ENCODE data around the gene GLDN.
"Not testable (repeated sequence)": the region's sequence is repeated elsewhere in the genome, so short reads cannot be mapped to it uniquely, and the experiment has no call there.

The GLDN gene

GRCh38 chr15:51443282-51443914 is 101.9 kb downstream of the GLDN start:
- no peak for DNase-seq (ENCODE audit: low read depth in 2 of 3, low spot score in 2 of 3)

DNA sequence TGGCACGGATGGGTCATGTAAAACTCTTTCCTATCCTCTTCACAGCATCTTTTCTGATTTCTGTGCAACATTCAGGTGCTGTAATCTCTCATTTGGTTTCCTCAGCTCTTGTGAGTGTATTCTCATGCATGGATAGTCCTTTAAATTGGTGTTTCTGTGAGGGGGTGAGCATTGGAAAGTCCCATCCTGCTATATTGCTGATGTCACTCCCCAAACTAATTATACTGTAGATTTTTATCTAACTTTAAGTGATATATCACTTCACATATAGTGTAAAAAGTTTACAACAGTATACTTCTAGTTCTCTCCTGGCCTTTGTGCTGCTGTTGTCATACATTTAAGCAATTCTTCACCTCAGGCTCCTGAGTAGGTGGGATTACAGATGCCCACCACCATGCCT is 102.7 kb downstream of the GLDN start:
- no peak for DNase-seq (ENCODE audit: low read depth in 2 of 3, low spot score in 2 of 3)

GRCh38 chr15:51444807-51445206 is 103.4 kb downstream of the GLDN start:
- DNase-seq (ENCODE audit: low read depth in 2 of 3, low spot score in 2 of 3) = no peak

- not testable (repeated sequence) for DNase-seq (ENCODE audit: low read depth in 2 of 3, low spot score in 2 of 3)
Measured at GRCh38 chr15:51446029-51446744, 104.7 kb downstream of the GLDN start.

GRCh38 chr15:51447855-51448621 is 106.6 kb downstream of the GLDN start:
- no peak for DNase-seq (ENCODE audit: low read depth in 2 of 3, low spot score in 2 of 3)

DNA sequence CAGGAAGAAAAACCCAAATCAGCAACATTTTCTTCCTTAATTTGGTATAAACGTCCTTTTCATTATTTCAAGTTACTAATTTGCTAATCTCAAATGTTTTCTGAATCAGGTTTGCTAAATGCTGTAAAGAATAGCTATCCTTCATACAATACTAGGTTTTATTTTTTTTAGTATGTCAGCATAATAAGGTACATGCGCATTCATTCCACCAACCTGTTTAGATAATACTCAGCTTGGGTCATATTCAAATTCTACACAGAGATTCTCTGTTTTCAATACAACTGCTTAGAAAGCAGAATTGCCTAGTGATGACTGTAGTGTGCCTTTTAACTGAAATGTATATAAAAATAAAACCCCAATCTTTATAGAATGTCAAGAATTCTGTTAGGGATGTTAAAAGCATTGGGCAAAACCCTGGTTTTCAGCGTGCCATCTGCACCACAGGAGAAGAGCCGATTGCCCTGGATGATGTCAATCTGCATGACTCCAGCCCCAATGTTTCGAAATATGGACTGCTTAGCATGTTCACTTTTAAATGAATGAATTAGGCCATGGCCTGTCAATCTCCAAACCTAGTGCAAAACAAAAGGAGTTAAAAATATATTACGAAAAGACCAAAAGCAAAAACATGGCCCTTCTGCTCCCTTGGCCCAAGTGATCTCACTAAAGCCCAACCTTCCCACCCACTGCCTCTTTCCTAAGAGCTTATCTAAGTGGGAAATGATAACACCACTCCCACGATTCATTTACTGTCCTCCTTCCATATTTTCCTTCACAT is 107.4 kb downstream of the GLDN start:
- no peak for DNase-seq (ENCODE audit: low read depth in 2 of 3, low spot score in 2 of 3)

GRCh38 chr15:51450001-51450400 is 108.5 kb downstream of the GLDN start:
- DNase-seq (ENCODE audit: low read depth in 2 of 3, low spot score in 2 of 3) = no peak

Data from activated CD8-positive, alpha-beta memory T cell treated with anti-CD3 and anti-CD28 coated beads for 48 hours (primary cell).